Fibroblast of gingiva (primary cell): Measurements from ENCODE around the gene HERC2.

Experiments used
- DNase-seq: peaks from one replicate; pipeline ENCODE4 v3.0.0-alpha.2; 2011; ENCODE audit warnings: low read depth

The HERC2 gene

DNA sequence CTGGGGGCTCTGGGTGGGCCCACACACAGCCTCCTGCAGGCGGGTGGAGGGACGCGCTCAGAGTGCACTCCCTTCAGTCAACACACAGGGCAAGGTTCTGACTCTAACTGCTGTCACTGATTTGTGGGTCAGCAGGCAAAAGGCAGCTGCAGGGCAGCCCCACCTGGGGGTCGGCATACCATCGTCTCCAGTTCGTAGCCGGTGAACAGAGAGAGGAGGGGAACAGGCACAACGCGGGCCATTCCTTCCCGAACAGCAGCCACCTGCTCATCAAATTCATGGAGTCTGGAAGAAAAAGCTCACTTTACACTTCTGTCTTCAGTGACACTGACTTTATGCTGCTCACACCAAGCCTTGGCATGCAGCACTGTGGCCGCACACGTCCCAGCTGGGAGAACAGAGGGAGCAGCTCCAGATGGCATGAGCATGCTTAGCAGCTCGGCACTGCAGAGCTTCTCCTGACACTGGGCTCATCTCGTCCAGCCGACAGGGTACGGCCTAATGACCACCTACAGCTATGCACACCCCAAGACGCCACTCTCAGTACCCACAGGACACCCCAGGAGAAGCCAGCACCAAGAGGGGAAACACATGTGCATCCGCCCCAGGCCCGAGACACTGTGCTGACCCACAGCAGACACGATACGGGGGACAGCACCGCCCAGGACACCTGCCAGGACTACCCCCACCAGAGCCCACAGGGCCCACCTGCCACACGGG, 208.4 kb downstream of the HERC2 start:
- DNase-seq: no peak

DNA sequence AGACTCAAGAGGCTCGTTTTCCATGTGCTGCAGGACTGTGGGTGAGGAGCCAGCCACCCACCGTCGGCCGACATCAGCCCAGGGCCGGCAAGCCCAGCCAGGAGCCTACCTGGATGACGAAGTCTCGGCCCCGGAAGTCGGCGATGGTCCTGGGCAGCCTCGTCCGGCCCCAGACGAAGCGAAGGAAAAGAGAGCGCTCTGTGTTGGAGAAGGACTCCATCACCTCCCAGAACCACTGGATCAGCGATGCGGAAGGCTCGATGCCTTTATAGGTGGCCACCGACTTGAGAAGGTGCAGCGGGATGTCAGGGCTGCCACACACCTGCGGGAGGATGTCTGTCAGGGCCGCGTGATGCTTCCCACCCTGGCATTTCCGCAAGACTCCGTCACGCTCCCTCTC, 209.0 kb downstream of the HERC2 start:
- DNase-seq: no peak

DNA sequence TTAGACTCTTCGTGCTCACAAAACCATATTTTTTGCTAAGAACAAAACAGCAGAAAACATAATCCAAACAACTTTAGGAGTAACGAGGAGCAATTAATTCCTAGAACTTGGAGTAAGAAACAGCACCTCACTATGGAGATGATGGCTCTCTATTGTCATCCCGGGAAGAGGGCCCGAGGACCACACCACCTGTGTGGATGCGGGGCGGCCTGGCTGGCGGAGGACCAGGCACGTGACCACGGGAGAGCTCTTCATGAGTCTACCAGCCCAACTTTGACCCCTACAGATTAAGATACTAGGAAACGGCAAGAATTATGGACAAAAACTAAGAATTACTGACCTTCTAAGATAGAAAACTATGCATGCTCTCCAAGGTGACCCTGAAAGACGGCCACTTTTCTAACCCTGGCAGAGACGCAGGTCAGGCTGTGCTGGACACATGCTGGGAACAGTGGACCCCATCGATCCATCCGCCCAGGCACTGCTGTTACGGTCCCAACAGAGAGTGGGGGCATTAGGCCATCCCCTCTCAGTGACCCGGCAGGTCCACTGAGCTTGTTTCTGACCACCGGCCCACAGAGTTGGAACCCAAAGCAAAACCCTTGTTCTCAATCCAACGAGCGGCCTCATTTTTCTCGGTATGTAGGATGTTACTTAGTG, 209.7 kb downstream of the HERC2 start:
- DNase-seq: no peak

DNA sequence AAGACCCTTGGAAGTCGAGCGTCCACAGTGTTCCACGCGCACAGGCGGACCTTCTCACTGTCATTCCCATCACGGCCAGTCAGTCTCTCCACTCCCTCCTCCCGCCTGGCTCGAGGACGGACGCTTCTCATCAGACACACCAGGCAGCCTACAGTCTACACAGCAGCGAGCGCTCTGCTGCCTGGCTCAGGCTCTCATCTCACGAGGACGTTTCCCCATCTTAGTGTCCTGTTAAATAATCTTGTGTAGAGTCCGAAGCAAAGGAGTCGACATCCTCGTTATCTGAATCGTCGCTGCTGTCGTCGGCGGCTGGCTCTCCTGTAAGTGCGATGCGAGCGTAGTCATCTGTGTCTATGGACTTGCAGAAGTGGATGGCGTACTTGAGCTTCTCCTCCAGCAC, 210.4 kb downstream of the HERC2 start:
- no peak for DNase-seq

DNA sequence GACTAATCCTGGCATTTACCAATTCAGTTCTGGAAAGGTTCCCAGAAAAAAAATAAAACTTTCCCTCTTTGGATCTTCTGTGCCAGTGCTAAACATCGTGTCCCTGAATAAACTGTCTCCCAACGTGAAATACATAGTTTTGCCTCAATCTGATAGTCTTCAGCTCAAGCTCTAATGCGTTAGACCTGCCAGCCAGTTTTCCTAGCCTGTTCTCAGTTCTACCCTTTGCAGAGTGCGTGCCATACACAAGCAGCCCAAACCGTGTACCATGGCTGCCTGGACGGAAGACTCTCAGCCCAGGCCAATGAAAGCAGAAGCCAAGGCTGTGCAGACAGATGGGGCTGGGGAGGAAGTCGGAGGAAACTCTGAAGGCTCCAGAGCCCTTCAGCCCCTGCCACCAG, 211.5 kb downstream of the HERC2 start:
- DNase-seq: peak; percentile 50

DNA sequence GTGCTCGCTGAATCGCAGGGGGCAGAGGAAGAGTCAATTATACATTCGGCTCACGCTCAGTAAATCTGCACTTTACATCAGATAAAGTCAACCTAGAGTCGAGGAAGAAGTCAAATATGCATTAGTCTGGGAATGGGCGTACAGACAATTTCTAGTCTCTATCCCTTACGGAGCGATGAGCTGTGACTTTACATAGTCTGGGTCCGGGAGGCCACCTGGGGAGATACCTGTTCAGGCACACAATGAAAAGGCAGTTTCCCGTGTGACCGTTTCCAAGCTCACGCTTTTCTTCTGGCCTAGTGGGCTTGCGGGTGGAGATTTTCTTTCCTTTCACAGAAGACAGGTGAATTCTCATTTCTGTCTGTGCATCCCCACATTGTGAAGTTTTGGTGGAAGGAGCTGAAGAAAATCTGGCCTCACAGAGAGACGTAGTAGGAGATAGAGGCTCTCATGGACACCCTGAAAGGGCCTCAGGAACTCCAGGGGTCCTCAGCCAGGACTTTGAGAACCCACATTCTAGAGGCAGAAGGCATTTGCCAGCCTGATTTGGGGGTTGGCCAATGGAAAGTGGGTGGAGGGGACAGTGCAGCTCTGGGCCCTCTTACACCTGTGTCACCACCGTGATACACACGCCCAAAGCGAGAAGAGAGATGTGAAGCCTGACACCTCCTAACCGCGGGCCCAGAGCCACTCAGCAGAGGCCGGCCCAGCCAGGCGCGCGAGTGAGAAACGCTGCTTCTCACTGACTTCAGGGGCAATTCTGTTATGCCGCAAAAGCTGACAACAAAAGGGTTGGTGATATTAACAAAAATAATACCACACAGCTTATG, 212.1 kb downstream of the HERC2 start:
- no peak for DNase-seq

DNA sequence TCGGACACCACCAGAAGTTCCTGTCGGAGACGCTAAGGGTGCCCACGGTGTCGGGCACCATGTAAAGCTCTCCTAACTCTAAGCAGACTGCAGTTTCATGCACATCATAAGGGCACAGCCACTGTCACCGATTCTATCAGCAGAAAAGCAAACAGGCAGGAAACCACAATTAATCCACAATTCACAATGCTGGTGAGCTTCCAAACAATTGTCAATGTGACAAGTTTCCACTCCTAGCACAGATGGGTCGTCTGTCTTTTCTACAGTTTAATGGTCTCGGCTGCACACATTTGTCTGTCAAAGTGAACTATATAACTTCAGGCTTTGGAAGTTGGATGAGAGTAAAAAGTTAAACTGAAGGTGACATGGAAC, 214.1 kb downstream of the HERC2 start:
- DNase-seq: no peak

DNA sequence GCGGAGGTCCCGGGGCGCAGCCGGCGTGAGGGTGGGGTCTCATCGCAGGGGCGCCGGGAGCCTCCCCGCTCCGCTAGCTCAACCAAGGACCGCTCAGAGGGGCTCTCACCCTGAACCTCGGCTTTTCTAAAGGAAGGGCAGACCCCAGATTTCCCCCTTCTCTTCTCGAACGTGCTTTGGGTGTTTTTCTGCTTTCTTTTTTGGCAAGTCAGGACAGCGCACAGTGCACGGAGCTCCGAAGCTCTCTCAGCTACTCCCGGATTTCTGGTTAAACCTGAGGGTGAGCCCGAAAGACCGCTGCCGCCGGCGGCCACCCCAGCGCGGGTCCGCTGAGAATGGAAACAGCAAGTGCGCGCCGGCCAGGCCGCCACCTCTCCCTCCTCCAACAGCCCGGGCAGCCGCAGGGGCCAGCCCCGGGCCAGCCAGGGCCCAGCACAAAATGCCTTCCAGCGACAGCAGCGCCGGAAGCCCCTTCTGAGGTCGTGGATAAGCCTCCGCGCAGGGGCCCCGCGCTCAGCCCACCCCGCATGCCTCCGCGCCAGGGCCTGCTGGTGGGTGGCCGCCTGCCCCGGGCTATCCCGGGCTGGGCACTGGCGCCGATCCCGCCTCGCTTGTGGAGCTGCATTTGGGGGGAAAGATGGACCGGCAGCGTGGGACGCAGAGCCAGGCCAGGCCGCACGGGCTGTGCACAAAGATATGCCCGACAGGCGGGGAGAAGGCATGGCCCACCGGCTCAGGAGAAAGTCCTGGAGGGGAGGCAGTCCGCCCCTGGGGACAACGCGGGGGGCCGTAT, 214.7 kb downstream of the HERC2 start:
- no peak for DNase-seq

DNA sequence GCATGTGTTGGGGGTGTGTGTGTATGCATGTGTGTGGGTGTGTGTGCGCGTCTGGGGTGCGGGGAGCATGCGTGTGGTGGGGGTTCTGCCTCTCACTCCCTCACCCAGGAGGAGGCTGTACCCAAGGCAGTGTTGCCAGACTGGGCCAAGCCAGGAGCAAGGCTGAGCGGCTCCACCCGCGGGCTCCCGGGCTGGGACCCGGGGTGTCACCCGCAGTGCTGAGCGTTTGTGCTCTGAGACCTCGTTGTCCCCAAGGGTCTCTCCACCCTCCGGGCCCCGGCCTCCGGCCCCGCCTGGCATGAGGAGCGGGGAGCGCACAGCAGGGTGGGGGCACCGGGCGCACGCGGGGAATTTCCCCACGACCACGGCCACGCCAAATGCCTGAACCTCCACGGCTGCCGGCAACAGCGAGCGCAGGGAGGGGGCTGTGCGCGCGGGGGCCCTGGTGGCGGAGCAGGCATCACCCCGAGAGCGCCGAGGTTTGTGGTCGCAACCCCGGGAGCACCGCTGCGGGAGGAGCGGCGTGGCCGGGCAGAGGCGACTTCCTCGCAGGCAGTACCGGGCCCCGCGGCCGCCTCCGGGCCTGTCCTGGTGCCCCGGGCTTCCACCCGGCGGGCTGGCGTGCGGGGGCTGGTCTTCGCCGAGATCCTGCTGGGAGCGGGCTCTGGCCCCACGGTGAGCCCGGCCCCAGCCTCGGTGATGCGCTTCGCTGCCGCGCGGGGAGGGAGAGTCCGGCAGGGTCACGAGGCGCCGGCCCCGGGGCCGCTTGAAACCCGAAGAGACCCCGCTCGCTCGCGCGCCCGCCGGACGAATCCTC, 215.5 kb downstream of the HERC2 start:
- DNase-seq: no peak

DNA sequence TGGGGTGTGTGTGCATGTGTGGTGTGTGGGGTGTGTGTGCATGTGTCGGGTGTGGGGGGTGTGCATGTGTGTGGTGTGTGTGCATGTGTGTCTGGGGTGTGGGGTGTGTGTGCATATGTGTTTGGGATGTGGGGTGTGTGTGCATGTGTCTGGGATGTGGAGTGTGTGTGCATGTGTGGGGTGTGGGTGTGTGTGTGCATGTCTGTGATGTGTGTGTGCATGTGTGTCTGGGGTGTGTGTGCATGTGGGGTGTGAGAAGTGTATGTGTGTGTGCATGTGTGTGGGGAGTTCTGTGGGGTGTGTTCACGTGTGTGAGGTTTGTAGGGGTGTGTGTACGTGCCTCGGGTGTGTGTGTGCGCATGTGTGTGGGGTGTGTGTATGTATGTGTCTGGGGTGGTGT, 216.2 kb downstream of the HERC2 start:
- DNase-seq: no peak

DNA sequence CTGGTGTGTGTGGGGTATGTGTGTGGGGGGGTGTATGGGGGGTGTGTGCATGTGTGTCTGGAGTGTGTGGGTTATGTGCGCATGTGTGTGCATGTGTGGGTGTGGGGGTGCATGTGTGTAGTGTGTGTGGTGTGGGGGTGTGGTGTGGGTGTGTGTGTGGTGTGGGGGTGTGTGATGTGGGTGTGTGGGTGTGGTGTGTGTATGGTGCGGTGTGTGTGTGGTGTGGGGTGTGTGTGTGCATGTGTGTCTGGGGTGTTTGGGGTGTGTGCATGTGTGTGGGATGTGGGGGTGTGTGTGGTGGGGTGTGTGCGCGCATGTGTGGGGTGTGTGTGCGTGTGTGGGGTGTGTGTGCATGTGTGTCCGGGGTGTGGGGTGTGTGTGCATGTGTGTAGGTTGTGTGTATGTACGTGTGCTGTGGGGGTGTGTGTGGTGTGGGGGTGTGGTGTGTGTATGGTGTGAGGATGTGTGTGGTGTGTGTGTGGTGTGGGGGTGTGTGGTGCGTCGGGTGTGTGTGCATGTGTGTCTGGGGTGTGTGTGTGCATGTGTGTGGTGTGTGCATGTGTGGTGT, 216.7 kb downstream of the HERC2 start:
- no peak for DNase-seq

DNA sequence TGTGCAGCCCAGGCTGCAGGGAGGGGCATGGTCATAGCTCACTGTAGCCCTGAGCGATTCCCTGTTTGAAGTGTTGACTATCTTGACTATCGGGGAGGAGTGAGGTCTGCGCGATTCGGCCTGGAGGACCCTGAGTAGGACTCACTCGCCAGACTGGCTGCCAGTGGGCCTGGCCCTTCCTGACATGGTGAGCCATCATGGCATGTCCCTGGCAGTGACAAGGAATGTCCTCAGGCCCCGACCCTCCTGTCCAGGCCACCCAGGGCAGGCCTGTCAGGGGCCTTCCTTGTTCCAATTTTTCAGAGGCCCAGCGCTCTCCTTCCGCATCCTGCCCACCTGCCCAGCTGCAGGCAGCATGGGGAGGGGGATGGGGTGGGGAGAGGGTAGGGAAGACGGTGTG, 217.7 kb downstream of the HERC2 start:
- no peak for DNase-seq

DNA sequence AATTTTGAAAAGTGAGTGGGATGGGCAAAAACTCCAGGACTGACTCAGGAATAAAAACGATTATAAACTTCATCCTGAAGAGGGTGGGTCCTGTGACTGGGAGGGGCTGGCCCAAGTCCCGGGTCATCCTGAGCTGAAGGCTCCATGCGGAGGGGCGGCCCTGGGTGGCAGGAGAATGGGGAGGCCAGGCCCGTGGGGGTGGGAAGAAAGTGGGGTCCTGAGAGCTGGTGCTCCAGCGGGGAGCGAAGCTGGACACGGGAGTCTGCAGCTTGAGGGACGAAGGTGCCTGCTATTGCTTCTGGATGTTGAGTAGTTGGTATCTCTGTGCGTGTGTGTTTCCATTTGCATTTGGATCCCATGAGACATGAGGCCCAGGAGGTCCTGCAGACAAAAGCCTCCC, 218.1 kb downstream of the HERC2 start:
- no peak for DNase-seq

DNA sequence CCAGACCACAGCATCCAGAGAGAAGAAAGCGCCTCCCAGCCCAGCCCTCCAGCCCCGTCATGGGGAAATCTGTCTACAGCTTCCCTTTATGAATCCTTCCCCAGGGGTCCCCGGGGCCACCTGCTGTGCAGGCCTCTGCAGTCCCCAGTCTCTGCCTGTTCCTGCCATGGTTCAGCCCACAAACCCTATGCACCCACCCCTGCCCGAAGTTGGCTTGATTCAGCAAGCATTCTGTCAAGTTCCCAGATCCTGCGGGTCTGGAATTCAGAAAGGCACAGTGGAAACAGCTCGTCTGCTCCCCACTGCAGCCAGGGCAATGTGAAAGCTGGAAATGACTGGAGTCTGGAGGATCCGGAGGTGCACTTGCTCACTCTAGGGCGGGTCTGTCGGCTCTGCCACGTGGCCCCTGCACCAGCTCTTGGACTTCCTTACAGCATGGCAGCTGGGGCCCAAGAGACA, 220.0 kb downstream of the HERC2 start:
- no peak for DNase-seq

DNA sequence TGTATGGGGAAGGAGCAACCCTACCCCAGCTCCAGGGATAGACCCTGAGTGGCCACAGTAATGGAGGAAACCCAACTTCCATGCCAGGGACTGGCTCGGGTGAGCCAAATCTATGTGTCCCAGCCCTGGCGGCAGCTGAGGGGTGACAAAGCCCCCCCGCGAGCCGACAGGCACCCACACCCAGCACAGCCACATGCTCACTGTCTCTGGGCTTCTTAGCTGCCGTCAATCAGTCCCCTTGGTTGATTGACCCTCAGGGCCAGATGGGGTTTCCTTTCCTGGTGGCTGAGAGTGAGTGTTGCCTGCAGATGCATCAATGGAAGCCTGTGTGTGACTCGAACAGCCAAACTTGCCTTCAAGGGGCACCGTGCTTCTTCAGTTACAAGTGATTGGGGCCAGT, 220.8 kb downstream of the HERC2 start:
- no peak for DNase-seq

DNA sequence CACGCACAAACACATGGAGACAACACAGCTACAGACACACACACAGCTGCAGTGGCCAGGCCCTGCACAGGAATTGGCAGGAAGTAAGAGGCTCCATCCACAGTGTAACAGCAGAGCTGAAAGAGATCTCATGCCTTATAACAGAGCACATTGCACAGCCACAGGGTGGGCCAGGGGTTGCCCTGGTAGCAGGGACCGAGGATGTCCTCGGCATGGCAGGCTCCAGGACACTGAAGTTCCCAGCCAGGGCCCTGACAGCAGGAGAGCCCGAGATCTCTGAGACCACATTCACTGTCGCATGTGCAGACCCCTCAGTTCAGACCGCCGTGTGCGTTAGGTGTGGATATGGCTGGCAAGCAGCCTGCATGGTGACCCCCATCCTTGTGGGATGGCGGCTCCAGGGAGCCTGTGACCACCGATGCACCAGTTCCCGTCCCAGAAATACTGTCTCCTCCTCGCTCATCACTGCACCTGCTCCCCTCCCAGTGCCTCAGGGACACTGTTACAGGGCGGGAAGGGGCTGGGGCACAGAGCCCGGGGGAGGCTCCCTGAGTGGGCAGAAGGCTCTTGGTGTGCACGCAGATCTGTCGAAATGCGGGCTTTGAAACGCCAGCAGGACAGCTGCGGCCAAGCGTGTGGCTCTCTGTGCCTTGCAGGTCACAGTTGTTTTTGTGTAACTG, 221.3 kb downstream of the HERC2 start:
- no peak for DNase-seq

DNA sequence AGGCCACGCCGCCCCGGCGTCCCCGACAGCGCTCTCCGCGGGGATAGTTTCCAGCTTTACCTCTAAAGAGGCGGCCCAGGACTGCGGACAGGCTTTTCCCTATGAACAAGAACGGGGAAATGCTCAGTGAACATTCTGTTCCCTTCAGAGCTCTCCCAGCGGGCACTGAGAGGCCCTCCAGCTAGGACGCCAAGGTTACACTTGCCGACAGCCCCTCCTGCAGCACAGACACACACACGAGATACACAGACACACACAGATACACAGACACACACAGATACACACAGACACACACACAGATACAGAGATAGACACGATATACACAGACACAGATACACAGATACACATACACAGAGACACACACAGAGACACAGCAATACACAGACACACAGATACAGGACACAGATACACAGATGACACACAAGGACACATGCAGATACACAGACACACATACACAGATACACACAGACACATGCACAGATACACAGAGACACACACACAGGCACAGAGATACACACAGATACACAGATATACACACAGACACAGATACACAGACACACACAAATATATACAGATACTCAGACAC, 222.3 kb downstream of the HERC2 start:
- DNase-seq: no peak

DNA sequence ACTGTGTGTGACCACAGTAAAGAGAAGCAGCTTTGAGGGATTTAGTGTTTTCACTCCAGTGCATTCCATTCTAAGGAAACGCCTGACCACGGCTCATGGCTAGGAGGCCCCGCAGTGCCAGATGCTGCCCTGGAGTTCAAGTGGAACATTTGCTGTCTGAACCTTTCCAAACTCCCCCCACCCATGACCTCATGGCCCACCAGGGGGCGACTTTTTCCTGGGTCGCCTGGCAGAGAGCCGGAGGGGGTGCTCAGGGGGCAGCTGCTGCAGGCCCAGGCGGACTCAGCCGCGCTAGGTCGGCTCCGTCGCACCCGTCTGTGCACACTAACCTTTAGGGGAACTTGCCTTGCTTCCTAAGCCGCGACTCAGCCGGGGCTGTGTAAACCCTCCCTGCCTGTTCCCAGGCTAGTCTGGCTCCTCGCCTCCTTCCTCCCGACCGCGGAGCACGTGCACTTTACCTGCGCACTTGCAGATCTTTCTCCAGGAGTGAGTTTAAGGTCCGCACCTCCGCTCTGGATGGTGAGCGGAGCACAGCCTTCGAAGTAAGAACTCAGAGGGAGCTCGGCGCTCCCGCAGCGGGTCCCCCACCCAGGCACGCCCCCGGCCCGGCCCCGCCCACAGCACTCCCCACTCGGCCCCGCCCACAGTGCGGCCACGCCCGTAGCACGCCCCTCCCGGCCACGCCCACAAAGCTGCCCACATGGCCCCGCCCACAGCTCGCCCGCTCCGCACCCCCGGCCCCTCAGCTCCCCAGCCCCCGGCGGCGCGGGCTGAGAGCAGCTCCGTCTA, 223.0 kb downstream of the HERC2 start, which contains the start of gene OCA2:
Gene OCA2 (minus strand): TSS at position 550 of the 789 bp plus-strand sequence. CDS start 17,441 bp downstream, outside the sequence.
- DNase-seq: peak; percentile 46

DNA sequence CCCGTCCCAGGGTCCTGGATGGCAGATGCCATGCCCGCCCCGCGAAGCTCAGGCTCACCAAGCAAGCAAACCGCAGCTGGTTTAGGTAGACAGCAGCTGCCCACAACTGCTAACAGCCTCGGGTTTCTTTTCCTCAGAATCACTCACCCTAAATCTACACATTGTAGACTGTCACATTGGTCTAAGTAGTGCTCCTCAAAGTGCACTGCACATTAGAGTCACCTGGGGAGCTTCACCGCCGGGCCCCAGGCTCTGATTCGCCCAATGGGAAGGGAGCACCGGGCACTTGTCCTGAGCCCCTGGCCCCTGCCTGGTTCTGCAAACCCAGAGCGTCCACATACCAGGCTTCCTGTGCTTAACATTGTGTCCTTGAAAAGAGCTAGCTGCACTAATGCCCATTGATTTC, 223.6 kb downstream of the HERC2 start:
- no peak for DNase-seq
